ENCODE data around the gene DTYMK.

The DTYMK gene

GRCh38 chr2:241637795-241638660 is 48.6 kb downstream of the DTYMK start:
- no peaks in the 10 kb centered on the region for H3K27me3 Mint-ChIP-seq
- H3K4me1 Mint-ChIP-seq, result peaks cover 36% of the 10 kb centered on the region
- H3K9me3 Mint-ChIP-seq, result no peaks in the 10 kb centered on the region
- no peak for DNase-seq (ENCODE audit: low spot score in 2 of 2)
- peaks cover 13% of the 10 kb centered on the region for H3K36me3 Mint-ChIP-seq
- peak; percentile 37 for ATAC-seq (ENCODE audit: low read depth)
- H3K27ac Mint-ChIP-seq, result peak overlapping the region; percentile 83
- H3K4me3 Mint-ChIP-seq, result peak overlapping the region; percentile 98

DNA sequence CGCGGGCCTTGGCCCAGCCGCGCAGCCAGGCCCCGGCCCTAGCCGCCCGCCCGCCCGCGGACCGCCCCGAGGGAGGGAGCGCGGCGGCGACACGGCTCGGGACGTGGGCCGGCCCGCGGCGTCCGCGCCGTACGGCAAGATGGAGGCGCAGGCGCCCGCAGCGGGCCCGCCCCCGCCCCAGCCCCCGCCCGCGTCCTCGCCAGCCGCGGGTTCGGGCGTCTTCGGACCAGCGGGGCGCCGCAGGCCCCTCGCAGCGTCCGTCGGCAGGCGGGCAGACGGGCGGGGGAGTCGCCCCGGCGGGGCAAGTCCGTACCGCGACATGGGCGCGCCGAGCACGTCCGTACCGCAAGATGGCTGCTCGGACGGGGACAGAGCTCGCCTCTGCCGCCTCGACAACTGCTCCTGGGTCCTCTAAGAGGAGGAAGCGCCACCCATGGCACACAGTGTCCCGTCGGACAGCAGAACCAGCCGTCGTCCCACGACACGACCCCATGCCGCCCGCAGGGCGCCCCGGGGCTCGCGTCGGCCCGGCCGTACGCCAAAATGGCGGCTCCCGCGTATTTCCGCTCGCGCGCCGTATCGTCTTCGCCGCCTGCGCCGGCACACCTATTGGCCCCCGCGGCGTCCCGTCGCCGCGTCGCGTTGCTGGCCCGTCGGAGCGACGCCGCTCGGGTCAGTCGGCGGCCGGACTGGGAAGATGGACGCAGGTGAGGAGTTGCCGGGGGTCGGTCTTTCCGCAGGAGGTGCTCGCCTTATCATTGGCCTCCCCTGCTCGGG is 49.4 kb downstream of the DTYMK start, which contains the start of the genes ATG4B and THAP4:
Gene ATG4B (plus strand): TSS at position 676 of the 777 bp plus-strand sequence. CDS start 22 bp downstream, at position 698.
Gene THAP4 (minus strand): TSS at position 141 of the 777 bp plus-strand sequence. CDS start 141 bp downstream, outside the sequence.
- peaks cover 36% of the 10 kb centered on the region for H3K4me1 Mint-ChIP-seq
- H3K9me3 Mint-ChIP-seq, result no peaks in the 10 kb centered on the region
- peak; percentile 75 to 91 for DNase-seq (ENCODE audit: low spot score in 2 of 2)
- peaks cover 18% of the 10 kb centered on the region for H3K36me3 Mint-ChIP-seq
- no peaks in the 10 kb centered on the region for H3K27me3 Mint-ChIP-seq
- ATAC-seq (ENCODE audit: low read depth), result peak; percentile 74
- H3K27ac Mint-ChIP-seq, result peak within 1 kb of the TSS; percentile 83
- H3K4me3 Mint-ChIP-seq, result peak within 1 kb of the TSS; percentile 98

DNA sequence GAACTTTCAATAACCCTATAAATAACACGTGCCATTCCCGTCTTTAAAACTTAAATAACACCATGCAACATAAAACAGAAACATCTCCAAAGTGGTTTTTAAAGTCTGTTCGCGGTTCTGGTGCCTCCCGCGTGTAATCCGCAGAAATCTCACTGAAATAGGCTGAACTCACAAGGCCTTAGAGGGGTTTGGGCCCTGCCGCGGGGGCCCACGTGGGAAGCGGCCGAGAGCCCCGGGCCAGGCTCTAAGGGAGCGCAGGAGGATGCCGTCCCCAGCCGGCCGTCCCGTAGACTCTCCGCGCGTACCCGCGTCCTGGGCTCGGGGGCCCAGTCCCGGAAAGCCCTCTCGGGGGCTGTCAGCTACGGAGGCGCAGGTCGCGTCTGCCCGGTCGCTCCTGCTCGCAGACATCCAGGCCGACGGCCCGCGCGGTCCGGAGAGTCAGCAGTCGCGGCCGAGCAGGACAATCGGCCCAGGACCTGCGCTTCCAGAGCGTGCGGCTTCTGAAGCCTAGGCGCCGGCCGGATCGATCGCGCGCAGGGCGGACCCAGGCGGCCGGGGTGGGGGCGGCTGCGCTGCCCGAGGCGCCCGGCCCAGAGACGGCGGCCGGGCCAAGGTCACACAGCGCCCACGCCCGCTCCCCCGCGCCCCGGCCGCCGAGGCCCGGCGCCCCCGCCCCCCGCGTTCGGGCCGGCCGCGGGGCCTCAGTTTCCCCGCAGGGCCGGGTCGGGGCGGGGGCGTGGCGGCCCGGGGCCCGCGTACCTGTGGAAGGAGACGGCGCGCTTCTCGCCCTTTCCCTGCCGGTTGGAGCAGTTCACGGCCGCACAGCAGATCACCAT is 50.2 kb downstream of the DTYMK start:
- Mint-ChIP-seq H3K4me3 (peak overlapping the region; percentile 74), H3K4me1 (peaks cover 30% of the 10 kb centered on the region), H3K27ac (peak overlapping the region; percentile 14), H3K9me3 (no peaks in the 10 kb centered on the region), H3K36me3 (peaks cover 18% of the 10 kb centered on the region), H3K27me3 (no peaks in the 10 kb centered on the region)
- DNase-seq (ENCODE audit: low spot score in 2 of 2) (peak in 1 of 2 donors; percentile 45), ATAC-seq (ENCODE audit: low read depth) (peak; percentile 34)

- Mint-ChIP-seq H3K4me1 (peaks cover 27% of the 10 kb centered on the region), H3K27me3 (no peaks in the 10 kb centered on the region), H3K27ac (peak overlapping the region; percentile 14), H3K36me3 (peaks cover 18% of the 10 kb centered on the region), H3K4me3 (peak overlapping the region; percentile 74), H3K9me3 (no peaks in the 10 kb centered on the region)
- ATAC-seq (ENCODE audit: low read depth), result no peak
- DNase-seq (ENCODE audit: low spot score in 2 of 2), result no peak
Measured at GRCh38 chr2:241635756-241636155, 50.9 kb downstream of the DTYMK start.

DNA sequence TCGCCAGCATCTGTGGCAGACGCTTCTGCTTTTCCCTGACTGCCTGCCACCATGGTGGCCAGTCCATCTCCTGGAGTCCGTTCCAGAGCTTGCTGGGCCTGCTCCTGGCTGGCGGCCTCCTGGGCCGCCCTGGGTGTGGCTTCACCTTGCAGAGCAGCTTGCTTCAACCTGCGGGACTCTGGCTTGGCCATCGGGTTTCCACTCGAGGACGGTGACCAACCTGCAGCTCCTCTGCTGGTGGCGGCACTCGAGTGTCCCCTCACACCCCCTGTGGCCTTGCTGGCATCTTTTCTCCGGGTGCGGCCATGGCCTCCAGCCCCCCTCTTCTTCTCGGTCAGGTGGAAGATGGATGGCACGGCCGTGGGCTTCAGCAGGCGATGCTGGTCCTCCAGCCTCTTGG is 53.1 kb downstream of the DTYMK start:
- no peak overlapping the region for H3K27ac Mint-ChIP-seq
- H3K4me3 Mint-ChIP-seq, result no peak overlapping the region
- H3K27me3 Mint-ChIP-seq, result no peaks in the 10 kb centered on the region
- DNase-seq (ENCODE audit: low spot score in 2 of 2), result no peak
- H3K9me3 Mint-ChIP-seq, result no peaks in the 10 kb centered on the region
- H3K4me1 Mint-ChIP-seq, result peaks cover 17% of the 10 kb centered on the region
- ATAC-seq (ENCODE audit: low read depth), result no peak
- peaks cover 6% of the 10 kb centered on the region for H3K36me3 Mint-ChIP-seq

GRCh38 chr2:241632478-241633325 is 53.9 kb downstream of the DTYMK start:
- H3K27me3 Mint-ChIP-seq, result no peaks in the 10 kb centered on the region
- DNase-seq (ENCODE audit: low spot score in 2 of 2), result no peak
- H3K9me3 Mint-ChIP-seq, result no peaks in the 10 kb centered on the region
- no peak overlapping the region for H3K4me3 Mint-ChIP-seq
- H3K4me1 Mint-ChIP-seq, result peaks cover 19% of the 10 kb centered on the region
- peaks cover 14% of the 10 kb centered on the region for H3K36me3 Mint-ChIP-seq
- H3K27ac Mint-ChIP-seq, result no peak overlapping the region
- ATAC-seq (ENCODE audit: low read depth), result no peak

- no peak for ATAC-seq (ENCODE audit: low read depth)
- H3K27me3 Mint-ChIP-seq, result no peaks in the 10 kb centered on the region
- H3K4me3 Mint-ChIP-seq, result no peak overlapping the region
- no peak overlapping the region for H3K27ac Mint-ChIP-seq
- DNase-seq (ENCODE audit: low spot score in 2 of 2), result no peak
- peaks cover 14% of the 10 kb centered on the region for H3K36me3 Mint-ChIP-seq
- peaks cover 14% of the 10 kb centered on the region for H3K4me1 Mint-ChIP-seq
- no peaks in the 10 kb centered on the region for H3K9me3 Mint-ChIP-seq
Measured at GRCh38 chr2:241629762-241630435, 56.7 kb downstream of the DTYMK start.

DNA sequence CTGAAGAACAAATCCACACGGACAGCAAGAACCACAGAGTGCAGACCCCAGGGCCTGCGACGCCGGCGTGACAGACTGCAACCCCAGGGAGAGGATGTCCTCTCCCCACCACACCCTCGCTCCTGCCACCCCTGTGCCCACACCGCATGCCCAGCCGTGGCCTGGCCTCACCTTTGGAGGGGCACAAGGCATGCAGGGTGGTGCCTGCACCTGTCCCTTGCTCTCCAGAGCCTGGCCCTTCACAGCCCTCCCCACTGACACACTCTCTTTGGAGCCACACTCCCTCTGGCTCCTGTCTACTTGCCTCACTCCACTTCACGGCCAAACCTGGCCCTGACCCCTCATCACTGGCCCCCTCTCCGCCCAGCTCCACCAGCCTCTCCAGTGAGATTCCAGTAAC is 58.9 kb downstream of the DTYMK start:
- DNase-seq (ENCODE audit: low spot score in 2 of 2) (no peak), ATAC-seq (ENCODE audit: low read depth) (no peak)
- H3K27me3 Mint-ChIP-seq, result no peaks in the 10 kb centered on the region
- H3K27ac Mint-ChIP-seq, result no peak overlapping the region
- H3K4me3 Mint-ChIP-seq, result no peak overlapping the region
- H3K36me3 Mint-ChIP-seq, result peaks cover 10% of the 10 kb centered on the region
- no peaks in the 10 kb centered on the region for H3K9me3 Mint-ChIP-seq
- H3K4me1 Mint-ChIP-seq, result peaks cover 14% of the 10 kb centered on the region
